H1 (cell line): ENCODE results near the gene LRRC2. TPM values are rescaled to one million over a fixed set of nuclear protein-coding genes. Genes with fewer than 3 reads are reported as not detected.

Experiments used
- CHD2 ChIP-seq: IDR thresholded peaks from 2 replicates; pipeline ENCODE4 v1.6.1; 2012; ENCODE audit warnings: low read length, improper control_type of control experiment
- polyA plus RNA-seq, 7 experiments: library from polyadenylated mRNA; depleted of rRNA in 3 of 7; stranded (reverse) in 5 of 7; unstranded in 2 of 7; fragments of >200 nt in 5 of 7; fragments of 200-250 nt in 2 of 7; gene quantifications; 1 replicate in 5 of 7; 2 replicates in 1 of 7; 4 replicates in 1 of 7; pipeline versions ENCODE4 v1.2.1 to v1.2.3, GENCODE V29; 2011 to 2013; ENCODE audit warnings: missing spikeins in 2 of 7, mixed read lengths in 2 of 7
- total RNA-seq: library from RNA; stranded (reverse); fragmentation: NEBNext Ultra II Directional; extraction: Animal tissue kit (Norgen Biotek cat#: 25700); gene quantifications from 2 replicates; pipeline ENCODE4 v1.2.1, GENCODE V29; 2021

LRRC2 gene
- total and polyA plus RNA-seq, 2 of the 8 experiments (the other 6 are each of a cell fraction or from before 2014, with no cell fraction given): 1.4 to 6.4 TPM

GRCh38 chr3:46576879-46577278 is 10.8 kb upstream of the LRRC2 start (continued):
- peak; percentile 37; the same call in 1 of the 2 replicates for TF ChIP-seq CHD2
